ENCODE data around the gene DNAJC5G. TPM values are rescaled to one million over a fixed set of nuclear protein-coding genes. Genes with fewer than 3 reads are reported as not detected.

Gene DNAJC5G
- total RNA-seq, 4 donors from 2014 or later, result not detected

GRCh38 chr2:27278010-27278409 lies 2.8 kb downstream of the DNAJC5G start:
- H3K9me3 ChIP-seq, result no peaks in the 10 kb centered on the region
- no peak overlapping the region for H3K27ac ChIP-seq
- in situ Hi-C loops (cut with MboI; ENCODE audit: low pct_ligation_motif_present in 1 of 4, low pct_unique_long_range_greater_than_20kb in 1 of 4, low sequenced_read_pairs in 3 of 4) (loop anchor here (10.0 to 25.0 kb wide), 2 partner anchors 313 to 316 kb away; partner anchors contain the start of gene MAPRE3 (in 3 of the 4)), intact Hi-C loops (cut with DNase I; ENCODE audit: low total_unique reads) (no loop called here)
- H3K4me3 ChIP-seq, result no peak overlapping the region
- H3K36me3 ChIP-seq, result no peaks in the 10 kb centered on the region
- TF ChIP-seq CTCF (IDR thresholded peaks at IDR 0.05) (no peak), POLR2A (IDR thresholded peaks at IDR 0.05) (no peak), EP300 (IDR thresholded peaks at IDR 0.05; ENCODE audit: low read depth) (no peak), POLR2AphosphoS5 (IDR thresholded peaks at IDR 0.05) (no peak)
- peaks cover 42% of the 10 kb centered on the region for H3K27me3 ChIP-seq
- WGBS, 2 donors (ENCODE audit: low coverage in 1 of 2), result 57 to 67% methylated on average over 1 of the region's 1 CpG
- no peaks in the 10 kb centered on the region for H3K4me1 ChIP-seq
- no peak for DNase-seq

- TF ChIP-seq EP300 (IDR thresholded peaks at IDR 0.05; ENCODE audit: low read depth) (no peak), POLR2A (IDR thresholded peaks at IDR 0.05) (no peak), POLR2AphosphoS5 (IDR thresholded peaks at IDR 0.05) (no peak), CTCF (IDR thresholded peaks at IDR 0.05) (no peak)
- Histone ChIP-seq H3K4me1 (no peaks in the 10 kb centered on the region), H3K36me3 (no peaks in the 10 kb centered on the region), H3K9me3 (no peaks in the 10 kb centered on the region), H3K27ac (no peak overlapping the region), H3K27me3 (peaks cover 44% of the 10 kb centered on the region), H3K4me3 (no peak overlapping the region)
- in situ Hi-C loops (cut with MboI; ENCODE audit: low pct_ligation_motif_present in 1 of 4, low pct_unique_long_range_greater_than_20kb in 1 of 4, low sequenced_read_pairs in 3 of 4), result loop anchor here (5.0 to 25.0 kb wide), 3 partner anchors 176 to 319 kb away; partner anchors contain the start of gene MAPRE3 (in 3 of the 4)
- WGBS, 2 donors (ENCODE audit: low coverage in 1 of 2), result 60 to 61% methylated on average over 1 to 3 of the region's 3 CpGs
- intact Hi-C loops (cut with DNase I; ENCODE audit: low total_unique reads), result loop anchor here (2.0 to 10.0 kb wide), 2 partner anchors 182 to 316 kb away; no protein-coding TSS in a partner anchor
- DNase-seq, result no peak
These were observed 5.6 kb downstream of the DNAJC5G start for GRCh38 chr2:27280826-27281225.

DNA sequence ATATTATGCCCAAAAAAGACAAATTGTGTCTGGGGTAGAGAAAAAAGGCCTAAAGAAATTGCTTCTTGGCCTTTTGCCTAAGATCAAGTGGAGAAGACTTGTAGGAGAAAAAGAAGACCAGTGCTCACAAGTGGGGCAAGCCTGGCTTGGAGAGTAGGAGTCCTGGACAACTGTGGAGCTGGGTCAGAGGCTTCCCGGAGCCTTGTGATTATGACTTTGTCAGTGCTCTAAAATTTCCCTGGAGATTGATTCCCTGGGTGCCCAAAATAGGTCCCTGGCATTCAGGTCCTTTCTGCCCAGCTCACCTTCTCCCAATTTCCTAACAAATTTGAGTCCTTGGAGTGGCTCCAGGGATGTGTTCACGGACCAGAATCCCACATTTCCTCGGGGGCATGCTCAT lies 6.2 kb downstream of the DNAJC5G start:
- no peak overlapping the region for H3K4me3 ChIP-seq
- WGBS, 2 donors (ENCODE audit: low coverage in 1 of 2), result 70 to 78% methylated on average over 3 of the region's 3 CpGs
- no peaks in the 10 kb centered on the region for H3K9me3 ChIP-seq
- intact Hi-C loops (cut with DNase I; ENCODE audit: low total_unique reads) (loop anchor here (2.0 to 10.0 kb wide), 2 partner anchors 183 to 317 kb away; no protein-coding TSS in a partner anchor), in situ Hi-C loops (cut with MboI; ENCODE audit: low pct_ligation_motif_present in 1 of 4, low pct_unique_long_range_greater_than_20kb in 1 of 4, low sequenced_read_pairs in 3 of 4) (loop anchor here (5.0 to 25.0 kb wide), 3 partner anchors 177 to 319 kb away; partner anchors contain the start of gene MAPRE3 (in 3 of the 4))
- H3K4me1 ChIP-seq, result no peaks in the 10 kb centered on the region
- no peak for DNase-seq
- TF ChIP-seq CTCF (IDR thresholded peaks at IDR 0.05) (no peak), POLR2A (IDR thresholded peaks at IDR 0.05) (no peak), POLR2AphosphoS5 (IDR thresholded peaks at IDR 0.05) (no peak), EP300 (IDR thresholded peaks at IDR 0.05; ENCODE audit: low read depth) (no peak)
- H3K27me3 ChIP-seq, result peaks cover 40% of the 10 kb centered on the region
- no peak overlapping the region for H3K27ac ChIP-seq
- no peaks in the 10 kb centered on the region for H3K36me3 ChIP-seq

GRCh38 chr2:27281855-27282559 lies 6.8 kb downstream of the DNAJC5G start, which contains the start of gene TRIM54:
TRIM54 (plus strand) TSS chr2:27282429; CDS start chr2:27282732, 303 bp downstream.
- DNase-seq, result no peak
- TF ChIP-seq POLR2A (IDR thresholded peaks at IDR 0.05) (no peak), EP300 (IDR thresholded peaks at IDR 0.05; ENCODE audit: low read depth) (no peak), POLR2AphosphoS5 (IDR thresholded peaks at IDR 0.05) (no peak), CTCF (IDR thresholded peaks at IDR 0.05) (no peak)
- intact Hi-C loops (cut with DNase I; ENCODE audit: low total_unique reads) (loop anchor here (2.0 to 10.0 kb wide), 2 partner anchors 183 to 317 kb away; no protein-coding TSS in a partner anchor), in situ Hi-C loops (cut with MboI; ENCODE audit: low pct_ligation_motif_present in 1 of 4, low pct_unique_long_range_greater_than_20kb in 1 of 4, low sequenced_read_pairs in 3 of 4) (loop anchor here (5.0 to 25.0 kb wide), 3 partner anchors 177 to 320 kb away; partner anchors contain the start of gene MAPRE3 (in 3 of the 4))
- 69% methylated on average over 4 of the region's 5 CpGs; no CpG with 5 or more reads in 1 of the 2 donors for WGBS, 2 donors (ENCODE audit: low coverage in 1 of 2)
- H3K27ac ChIP-seq, result no peak within 1 kb of the TSS
- no peaks in the 10 kb centered on the region for H3K36me3 ChIP-seq
- no peaks in the 10 kb centered on the region for H3K9me3 ChIP-seq
- H3K4me3 ChIP-seq, result no peak within 1 kb of the TSS
- H3K27me3 ChIP-seq, result peaks cover 45% of the 10 kb centered on the region
- no peaks in the 10 kb centered on the region for H3K4me1 ChIP-seq
